Daoy (cell line): ENCODE results near the gene EMX1. TPM values are rescaled to one million over a fixed set of nuclear protein-coding genes. Genes with fewer than 3 reads are reported as not detected.

ENCODE experiments used
- DNase-seq: peaks from one replicate; pipeline ENCODE4 v3.0.0-alpha.2; 2015; ENCODE audit warnings: low read depth
- total RNA-seq: library from RNA; depleted of rRNA; stranded (reverse); fragments of >200 nt; shearing (Covaris generic); gene quantifications from 2 replicates; pipeline ENCODE4 v1.2.3, GENCODE V29; 2014

EMX1 gene
- total RNA-seq, 1 experiment from 2014 or later, result 0.29 TPM

DNA sequence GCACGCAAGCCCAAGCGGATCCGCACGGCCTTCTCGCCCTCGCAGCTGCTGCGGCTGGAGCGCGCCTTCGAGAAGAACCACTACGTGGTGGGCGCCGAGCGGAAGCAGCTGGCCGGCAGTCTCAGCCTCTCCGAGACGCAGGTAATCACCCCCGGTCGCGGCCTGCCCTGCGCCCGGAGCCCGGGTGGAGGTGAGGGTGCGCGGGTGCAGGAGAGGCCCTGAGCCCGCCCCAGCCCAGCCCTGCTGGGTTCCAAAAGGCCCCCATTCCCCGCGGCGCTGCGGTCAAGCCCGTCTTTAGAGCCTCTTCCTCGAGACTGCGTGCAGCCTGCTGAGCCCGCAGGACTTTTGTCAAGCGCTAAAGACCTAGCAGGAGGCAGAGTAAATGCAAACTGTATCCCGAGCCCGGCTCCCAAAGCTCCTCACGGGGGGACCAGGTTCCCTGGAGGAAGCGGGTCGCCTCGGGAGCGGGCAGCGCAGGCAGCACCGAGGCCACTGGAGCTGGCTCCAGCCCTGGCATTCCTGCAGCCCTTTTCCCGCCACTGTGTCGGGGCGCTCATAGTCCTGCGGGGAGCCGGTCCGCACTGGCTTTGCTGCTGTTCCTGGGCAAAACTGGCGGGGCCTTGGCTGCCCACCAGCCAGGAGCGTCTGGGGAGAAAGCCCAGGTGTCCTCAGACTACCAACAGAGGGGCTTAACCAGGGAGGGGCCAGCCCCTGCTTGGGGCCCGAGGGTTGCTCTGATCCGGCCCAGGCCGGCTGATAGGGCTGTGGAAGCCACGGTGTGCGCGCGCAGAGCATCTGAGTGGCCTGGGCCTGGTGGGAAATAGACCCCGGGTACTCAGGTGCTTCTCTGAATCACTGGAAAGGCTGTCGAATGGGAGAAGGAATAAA is 7.3 kb downstream of the EMX1 start:
- no peak for DNase-seq

DNA sequence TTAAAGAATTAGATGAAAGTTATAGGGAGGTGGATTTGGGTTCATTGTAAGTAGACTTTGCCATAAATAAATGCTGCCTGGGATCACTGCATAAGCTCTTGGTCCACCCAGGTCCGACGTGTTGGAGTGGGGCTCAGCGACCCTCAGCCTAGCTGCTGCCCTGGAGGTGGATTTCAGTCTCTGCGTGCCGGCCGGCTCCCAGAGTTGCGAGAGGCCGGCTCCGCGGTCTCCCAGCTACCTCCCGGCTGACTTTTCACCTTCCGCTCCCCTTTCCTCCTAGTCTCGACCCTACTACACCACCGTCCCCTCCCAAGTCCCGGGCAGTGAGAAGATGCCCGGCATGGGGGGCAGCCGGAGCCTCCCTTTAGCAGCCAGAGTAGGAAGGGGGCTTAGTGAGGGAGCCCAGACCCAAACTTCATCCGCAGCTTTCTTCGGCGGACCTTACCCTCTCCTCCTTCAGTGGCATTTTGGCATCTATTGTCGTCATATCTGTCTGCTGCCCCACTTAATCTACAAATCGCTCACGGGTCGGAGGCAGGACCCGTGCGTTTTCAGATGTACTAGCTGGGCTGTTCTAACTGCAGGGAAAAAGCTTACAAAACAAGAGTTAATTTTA is 8.1 kb downstream of the EMX1 start:
- DNase-seq, result no peak

DNA sequence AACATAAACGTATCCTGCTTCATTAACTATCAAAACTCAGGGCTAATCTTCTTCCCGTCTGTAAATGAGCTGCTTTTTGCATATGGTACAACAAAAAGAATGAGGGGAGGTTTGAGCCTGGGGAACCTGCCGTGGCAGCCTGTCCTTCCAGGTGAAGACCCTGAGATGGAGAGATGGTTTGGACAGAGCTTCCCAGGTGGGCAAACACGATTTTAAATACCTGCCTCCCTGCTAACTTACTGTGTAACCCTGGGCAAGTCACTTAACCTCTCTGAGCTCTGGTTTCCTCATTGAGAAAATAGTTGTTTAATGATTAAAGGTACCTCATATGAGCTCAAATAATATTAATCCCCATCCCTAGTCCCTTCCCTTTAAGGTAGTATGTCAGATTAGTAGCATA is 9.0 kb downstream of the EMX1 start:
- no peak for DNase-seq

DNA sequence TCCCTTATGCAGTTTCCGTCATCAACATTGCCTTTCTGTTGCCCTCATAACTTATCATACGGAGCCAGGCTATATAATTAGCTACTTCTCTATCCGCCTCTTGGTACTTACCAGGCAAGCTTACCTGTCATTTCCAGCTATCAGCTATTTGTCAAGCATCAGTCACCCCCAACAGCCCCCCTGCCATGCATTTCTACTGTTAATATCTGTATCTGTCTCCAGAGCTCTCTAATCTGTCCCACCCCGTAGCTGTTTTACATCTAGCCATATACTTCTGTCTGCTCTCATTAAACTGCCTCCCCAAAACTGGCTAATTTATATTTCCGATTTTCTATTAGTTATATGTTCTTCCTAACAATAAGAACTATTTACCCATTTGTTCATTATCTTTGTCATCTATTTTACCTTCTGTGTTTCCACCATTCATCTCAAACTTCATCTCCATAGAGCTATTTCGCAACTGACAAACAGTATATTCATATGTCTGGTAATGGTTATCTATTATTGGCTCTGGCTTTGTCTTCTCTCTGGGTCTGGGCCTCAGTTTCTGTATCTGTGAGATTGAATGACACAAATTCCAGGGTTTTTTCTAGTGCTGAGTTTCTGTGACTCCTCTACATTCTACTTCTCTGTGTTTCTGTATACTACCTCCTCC is 9.6 kb downstream of the EMX1 start:
- no peak for DNase-seq

DNA sequence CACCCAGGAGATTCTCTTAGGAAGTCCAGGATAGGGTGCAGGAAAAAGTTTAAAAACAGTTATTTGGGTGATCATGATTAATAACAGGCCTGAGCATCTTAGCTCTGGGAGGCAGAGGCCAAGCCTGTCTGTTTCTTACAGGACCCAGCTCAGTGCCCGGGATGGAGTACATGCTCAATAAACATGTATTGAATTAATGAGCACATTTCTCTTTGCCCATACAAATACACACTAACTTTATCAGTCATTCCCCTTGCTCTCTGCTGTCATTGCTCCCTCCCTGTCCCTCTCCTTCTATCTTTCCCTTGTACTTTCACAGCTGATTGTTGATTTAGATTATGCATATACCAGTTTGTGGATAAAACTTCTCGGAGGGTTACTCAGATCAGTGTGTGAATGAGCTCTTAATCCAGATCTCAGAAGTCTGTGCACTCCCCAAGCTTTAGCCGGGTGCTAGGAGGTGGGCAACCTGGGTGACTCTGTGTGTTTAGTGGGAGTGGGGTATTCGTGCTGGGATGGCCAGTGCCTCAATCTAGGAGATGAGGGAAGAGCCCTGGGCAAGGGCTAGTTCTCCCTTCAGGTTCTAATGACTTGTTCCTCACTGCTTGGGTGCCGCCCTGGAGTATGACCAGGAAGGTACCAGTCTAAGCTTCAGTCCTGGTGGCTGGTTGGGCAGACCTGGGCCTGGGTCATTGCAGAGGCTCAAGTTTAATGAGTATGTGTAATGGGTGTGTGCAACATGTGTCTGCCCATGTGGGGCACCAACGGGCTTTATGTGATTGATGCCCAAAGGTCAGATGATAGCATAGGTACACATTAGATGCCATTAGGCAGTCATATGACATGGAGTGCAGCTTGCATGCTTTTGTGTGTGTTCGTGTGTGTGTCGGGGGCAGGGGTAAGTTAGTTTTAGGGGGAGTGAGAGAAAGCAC is 10.6 kb downstream of the EMX1 start:
- peak; percentile 0 for DNase-seq

DNA sequence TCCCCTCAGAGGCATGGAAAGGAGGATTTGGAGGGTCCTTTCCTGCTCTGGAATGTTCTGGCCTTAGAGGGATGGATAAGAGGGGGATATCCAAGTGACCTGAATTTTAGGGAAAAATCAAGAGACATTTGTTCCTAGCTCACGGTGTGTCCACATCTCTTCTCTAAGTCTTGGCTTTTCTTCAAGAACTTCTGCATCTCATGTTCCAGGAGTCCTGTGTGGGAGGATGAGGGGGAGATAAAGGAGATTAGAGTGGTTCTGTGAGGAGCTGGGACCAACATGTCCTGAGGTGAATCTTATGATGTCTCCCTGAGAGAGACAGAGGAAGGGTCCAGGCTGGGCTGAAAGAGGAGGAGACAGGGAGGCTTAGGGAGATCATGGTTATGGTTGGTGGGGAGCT is 11.7 kb downstream of the EMX1 start:
- no peak for DNase-seq

DNA sequence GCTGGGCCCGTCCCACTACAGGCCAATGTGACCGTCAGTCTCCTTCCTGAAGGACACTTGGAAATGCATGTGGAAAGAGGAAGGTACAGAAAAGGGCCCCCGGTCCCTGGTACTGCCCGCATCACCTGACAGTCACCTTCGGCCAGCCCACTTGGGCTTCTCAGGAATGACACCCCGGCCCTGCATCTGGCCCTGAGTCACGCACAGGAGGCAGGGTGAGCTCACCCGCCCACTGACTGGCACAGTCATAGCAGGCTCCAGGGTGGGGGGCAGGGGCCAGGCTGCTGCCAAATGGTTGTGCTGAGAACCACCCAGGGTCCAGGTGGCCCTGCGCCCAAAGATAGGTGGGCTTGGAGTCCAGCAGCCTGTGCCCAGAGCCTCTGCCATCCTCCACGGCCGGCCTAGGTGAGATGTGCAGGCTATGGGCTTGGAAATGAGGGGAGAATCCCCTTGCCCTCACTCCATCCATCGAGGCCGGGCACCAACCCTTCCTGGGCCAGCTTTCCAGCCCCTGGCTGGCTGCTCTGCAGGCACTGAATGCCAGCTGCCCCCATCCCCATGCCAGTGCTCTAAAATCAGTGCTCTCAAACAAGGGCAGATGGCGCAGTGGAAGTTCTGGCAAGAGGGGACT is 14.1 kb downstream of the EMX1 start:
- peak; percentile 90 for DNase-seq

DNA sequence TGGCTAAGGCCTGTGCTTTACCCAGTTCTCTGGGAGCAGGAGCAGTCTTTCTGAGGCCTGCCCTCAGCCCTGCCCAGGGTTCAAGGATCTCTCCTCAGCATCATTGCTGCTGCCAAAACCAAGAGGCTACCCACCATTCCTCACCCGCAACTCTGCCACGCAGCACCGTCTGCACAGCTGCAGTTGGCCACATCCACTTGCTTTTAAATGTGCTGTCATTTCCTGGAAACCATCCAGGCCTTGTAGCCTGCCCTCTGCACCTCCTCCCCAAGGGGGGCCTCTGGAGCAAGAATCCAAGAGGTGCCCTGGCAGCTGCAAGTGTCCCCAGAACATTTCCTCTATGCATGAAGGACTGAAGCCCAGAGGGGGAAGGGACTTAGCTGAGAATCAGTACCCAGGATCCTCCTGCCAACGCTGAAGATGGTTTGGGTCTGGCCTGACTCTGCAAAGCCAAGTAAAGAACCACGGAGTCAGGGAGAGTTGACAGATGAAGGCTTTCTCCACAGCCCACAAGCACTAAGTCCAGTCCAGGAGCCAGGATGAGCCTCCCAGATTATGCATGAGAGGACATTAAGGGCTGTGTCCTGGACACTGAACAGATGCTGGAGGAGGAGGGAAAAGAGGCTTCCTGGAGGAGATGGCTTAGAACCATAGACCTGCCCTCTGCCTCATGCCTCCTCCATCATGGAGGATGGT is 14.9 kb downstream of the EMX1 start:
- DNase-seq, result peak; percentile 57

DNA sequence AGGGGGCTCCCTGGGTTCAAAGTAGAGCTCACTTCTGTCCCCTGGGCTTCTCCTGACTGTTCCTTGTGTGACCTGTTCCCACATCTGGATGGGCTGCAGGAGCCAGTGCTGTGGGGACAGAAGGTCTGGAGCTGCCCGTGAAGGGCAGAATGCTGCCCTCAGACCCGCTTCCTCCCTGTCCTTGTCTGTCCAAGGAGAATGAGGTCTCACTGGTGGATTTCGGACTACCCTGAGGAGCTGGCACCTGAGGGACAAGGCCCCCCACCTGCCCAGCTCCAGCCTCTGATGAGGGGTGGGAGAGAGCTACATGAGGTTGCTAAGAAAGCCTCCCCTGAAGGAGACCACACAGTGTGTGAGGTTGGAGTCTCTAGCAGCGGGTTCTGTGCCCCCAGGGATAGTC is 15.5 kb downstream of the EMX1 start:
- DNase-seq, result no peak

DNA sequence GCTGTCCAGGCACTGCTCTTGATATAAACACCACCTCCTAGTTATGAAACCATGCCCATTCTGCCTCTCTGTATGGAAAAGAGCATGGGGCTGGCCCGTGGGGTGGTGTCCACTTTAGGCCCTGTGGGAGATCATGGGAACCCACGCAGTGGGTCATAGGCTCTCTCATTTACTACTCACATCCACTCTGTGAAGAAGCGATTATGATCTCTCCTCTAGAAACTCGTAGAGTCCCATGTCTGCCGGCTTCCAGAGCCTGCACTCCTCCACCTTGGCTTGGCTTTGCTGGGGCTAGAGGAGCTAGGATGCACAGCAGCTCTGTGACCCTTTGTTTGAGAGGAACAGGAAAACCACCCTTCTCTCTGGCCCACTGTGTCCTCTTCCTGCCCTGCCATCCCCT is 15.9 kb downstream of the EMX1 start:
- no peak for DNase-seq

DNA sequence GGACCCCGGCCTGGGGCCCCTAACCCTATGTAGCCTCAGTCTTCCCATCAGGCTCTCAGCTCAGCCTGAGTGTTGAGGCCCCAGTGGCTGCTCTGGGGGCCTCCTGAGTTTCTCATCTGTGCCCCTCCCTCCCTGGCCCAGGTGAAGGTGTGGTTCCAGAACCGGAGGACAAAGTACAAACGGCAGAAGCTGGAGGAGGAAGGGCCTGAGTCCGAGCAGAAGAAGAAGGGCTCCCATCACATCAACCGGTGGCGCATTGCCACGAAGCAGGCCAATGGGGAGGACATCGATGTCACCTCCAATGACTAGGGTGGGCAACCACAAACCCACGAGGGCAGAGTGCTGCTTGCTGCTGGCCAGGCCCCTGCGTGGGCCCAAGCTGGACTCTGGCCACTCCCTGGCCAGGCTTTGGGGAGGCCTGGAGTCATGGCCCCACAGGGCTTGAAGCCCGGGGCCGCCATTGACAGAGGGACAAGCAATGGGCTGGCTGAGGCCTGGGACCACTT is 16.4 kb downstream of the EMX1 start:
- DNase-seq, result no peak

DNA sequence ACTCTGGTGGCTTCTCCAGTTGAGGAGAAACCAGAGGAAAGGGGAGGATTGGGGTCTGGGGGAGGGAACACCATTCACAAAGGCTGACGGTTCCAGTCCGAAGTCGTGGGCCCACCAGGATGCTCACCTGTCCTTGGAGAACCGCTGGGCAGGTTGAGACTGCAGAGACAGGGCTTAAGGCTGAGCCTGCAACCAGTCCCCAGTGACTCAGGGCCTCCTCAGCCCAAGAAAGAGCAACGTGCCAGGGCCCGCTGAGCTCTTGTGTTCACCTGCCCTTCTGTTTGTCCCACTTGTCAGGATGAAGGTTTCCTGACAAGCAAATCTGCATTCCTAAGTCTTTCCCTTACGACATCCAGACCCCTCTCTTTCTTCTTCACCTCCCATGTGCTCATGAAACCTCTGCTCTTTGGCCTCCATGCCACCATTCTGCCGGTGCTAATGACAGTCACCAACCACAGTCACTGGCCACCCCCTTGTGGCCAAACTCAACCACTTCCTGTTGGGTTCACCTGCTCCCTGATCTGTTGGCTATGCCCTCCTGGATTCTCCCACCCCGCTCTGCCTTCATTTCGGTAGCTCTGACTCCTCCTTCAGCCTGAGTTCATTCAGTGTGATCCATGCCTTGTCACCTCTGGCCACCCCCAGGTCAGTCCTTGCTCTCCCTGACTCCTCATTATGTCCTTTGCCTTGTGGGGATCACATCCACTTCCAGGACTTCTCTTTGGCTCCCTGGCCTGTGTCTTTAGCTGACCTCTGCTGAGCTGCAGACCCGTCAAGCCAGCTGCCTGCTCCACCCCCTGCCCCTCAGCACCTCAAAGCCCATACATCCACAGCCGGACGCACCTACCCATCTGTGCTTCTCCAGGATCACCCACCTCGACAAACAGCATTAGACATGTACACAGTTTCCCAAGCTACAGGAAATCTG is 17.6 kb downstream of the EMX1 start:
- DNase-seq, result peak; percentile 39

DNA sequence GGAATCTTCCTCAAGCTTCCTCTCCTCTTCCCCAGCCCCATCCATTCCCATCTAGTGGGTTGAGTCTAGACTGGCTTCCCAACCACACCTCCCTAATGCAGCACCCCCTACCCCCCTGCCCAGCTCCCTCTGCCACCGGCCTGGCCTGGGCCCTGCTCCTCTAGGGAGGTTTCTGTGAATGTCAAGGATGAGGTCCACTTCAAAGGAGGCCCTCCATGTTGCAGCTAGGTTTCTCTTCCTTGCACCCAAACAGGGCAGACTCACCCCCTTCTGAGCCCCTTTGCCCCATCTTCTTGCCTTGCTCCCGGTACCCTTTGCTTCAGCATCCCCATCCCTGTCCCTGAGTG is 18.3 kb downstream of the EMX1 start:
- no peak for DNase-seq

DNA sequence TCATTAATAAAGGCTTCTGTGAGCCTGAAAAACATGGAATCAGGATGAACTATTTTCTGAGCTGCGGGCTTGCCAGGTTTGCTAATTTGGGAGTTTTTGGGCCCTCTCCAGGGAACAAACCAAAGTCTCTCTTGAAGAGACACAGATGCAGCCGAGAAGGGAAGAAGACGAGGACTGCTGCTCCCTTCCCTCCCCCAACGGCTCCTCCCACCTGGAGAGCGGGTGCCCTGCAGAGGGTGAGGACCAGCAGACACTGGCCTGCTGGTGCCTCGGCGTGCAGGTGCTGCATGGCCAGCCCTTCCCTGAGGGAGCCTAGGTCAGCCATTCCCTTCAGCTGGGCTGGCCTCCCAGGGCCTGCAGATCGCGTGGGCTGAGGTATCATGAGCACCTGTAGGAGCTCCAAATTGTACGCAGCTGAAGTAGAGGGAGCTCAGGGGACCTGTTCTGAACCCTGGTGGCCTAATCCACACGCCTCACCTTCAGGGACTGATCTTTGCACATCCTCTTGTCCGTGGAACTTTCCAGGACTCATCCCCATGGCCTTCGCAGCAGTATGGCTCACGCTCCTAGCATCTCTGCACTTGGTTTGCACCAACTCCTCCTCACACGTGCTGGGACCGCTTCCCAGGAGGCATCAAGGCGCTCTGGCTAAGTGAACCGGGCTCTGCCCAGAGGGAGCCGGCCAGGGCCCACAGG is 19.5 kb downstream of the EMX1 start:
- no peak for DNase-seq

DNA sequence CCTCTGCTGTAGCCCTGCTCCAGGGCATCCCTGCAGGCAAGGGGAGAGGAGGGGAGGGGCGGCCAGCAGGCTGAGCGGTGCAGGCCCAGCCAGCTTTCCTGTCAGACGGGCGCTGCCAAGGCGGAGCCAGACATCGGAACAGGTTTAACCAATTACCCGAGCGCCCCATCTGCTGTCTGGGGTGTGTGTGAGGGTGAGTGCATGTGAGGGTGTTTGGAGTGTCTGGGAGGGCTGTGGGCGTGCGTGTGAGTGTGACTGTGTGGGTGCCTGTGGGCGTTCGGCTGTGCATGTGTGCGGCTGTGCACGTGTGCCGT is 20.0 kb downstream of the EMX1 start:
- DNase-seq, result no peak

DNA sequence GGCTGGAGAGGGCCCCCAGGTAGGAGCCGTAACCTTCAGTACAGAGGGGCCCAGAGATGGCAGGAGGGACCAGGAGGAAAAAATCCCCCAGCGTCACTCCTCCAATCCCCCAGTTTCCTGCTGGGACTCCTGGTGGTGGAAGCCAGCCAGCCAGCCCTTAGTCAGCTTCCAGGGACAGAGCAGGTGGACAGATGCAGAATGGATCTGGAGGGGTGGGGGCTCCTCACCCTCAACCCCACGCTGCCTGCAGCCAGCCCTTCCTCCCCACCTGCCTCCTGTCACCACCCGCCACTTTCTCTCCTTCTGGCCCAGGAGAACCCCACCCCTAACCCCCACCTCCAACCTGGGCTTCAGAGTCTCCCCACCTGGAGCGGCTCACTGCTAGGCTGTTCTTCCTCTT is 21.1 kb downstream of the EMX1 start:
- DNase-seq, result no peak

DNA sequence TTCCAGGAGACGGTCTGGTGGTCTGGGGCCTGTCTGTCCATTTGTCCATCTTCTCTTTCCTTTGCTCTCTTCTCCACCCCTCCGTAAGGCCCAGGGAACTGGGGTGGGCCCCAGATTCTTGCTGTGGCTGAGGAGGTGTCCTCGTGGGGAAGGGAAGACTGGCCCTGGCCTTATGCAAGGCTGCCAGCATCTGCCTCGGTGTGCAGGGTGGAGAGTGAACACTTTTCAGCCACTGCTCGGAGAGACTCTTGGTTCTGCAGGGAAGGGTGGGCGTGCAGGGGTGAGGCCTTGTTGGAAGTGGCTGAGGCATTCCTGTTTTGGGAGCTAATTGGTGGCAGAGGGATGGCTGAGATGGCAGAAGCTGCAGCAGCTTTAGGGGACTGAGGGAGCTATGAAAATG is 23.0 kb downstream of the EMX1 start:
- DNase-seq, result no peak

DNA sequence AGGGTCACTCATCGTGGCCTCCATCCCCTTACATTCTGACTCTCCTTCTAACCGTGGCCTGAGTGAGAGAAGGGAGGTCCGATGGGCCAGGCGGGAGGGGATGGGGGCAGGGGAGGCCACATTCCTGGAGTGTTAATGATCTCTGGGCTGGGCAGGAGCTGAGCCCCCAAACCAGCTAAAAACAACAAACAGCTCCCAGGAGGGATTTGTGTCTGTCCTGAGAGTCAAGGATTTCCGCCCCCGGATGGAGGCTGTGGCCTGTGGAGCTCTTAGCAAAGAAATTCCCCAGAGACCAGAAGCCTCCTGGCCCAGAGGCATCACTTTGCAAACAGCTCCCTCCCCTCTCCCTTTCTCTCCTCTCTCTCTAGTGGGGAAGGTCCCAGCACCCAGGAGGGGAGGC is 23.5 kb downstream of the EMX1 start:
- DNase-seq, result peak; percentile 58

DNA sequence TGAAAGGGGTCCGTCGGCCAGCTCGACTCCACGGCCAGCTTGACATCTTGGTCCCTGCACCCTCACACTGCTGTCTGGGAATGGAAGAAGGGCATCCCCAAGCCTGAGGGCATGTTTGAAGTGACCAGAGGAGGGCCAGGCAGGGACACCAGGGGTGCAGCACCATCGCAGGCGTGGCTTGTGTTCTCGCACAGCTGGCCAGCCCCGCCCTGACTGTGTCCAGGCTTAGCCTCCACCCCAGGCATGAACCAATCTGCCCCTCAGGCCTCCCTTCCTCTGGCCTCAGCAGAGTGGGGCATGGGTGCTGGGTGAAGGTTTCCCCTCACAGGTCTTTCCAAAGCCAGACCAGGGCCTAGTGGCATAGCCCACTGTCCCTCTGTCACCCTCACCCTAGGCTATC is 25.0 kb downstream of the EMX1 start:
- no peak for DNase-seq
